GM10847 (cell line): Measurements from ENCODE around the gene PSD2.

Source experiments
- POLR2A ChIP-seq: IDR thresholded peaks from 2 replicates; pipeline ENCODE4 v1.6.1; 2011; ENCODE audit not compliant: insufficient read length; ENCODE audit errors: extremely low read depth

PSD2 gene

GRCh38 chr5:139760066-139761056 lies 35.2 kb upstream of the PSD2 start:
- TF ChIP-seq POLR2A, result no peak

GRCh38 chr5:139761057-139761450 lies 34.6 kb upstream of the PSD2 start:
- no peak for TF ChIP-seq POLR2A

DNA sequence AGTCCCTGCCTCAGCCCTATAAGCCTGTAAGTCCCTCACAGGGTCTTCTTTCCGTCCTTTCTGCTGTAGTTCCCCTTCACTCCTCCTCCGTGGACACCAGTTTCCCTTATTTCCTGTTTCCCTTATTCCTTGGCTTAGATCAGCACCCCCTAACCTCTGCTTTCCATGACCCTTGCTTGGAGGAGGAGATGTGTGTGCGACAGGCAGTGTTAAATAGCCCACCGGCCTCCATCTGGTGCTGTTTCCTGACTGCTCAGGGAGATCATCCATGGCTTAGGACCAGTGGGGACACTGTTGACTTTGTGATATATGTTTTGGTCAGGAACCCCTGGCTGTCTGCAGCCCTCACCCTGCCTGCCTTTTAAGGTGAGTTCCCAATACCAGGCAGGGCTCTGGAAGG lies 34.1 kb upstream of the PSD2 start:
- TF ChIP-seq POLR2A, result no peak

GRCh38 chr5:139762615-139763170 lies 32.9 kb upstream of the PSD2 start:
- no peak for TF ChIP-seq POLR2A

DNA sequence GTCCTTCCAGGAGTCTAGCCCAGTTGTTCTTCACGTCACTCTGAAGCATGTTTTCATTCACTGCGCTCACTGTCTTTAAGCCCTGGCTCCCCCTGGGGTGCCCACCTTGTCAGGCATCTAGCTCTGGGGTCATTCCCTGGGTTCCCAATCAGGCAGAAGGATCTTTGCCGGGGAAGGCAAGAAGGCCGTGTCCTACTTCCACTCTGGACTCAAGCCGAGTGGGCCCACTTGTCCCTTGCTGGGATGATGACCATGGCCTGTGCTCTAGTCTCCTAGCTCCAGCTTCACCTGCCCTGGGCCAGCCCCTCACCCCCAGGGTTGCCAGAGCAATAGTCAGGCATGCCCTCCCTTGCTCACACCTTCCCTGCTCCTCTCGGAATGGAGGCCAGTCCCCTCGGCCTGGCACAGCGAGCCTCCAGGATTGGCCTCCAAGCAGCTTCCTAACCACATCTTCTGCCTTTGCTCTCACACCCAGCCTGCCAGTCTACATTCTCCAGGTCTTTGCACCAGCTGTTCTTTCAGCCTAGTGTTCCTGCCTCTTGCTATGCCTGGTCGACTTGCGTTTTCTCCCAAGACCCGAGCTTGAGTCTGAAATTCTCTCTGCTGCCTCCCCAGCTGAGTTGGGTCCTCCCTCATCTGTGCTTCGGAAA lies 32.2 kb upstream of the PSD2 start:
- TF ChIP-seq POLR2A, result no peak

GRCh38 chr5:139763930-139764791 lies 31.4 kb upstream of the PSD2 start:
- TF ChIP-seq POLR2A, result no peak

DNA sequence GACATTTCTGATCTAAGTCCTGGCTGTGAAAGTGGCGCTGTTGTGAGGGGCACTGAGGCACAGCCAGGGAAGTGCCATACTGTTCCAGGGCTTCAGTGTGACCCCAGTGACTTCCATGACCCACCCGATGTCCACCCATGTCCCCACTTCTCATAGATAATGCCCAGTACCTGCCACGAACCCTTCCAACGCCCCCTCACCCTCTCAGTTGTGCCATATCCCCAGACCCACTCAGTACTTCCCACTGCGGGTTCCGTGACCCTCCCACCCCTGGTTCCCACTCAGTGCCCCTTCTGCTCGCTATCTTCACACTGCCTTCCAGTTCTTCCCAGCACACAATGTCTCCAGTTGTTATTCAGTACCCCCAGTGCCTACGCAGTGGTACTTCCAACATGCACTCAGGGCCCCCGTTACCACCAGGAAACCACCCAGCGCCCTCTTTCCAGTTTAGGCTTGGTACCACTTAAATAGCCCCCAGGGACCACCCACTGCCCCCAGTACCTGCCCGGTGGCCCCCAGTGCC lies 30.7 kb upstream of the PSD2 start:
- TF ChIP-seq POLR2A, result no peak

GRCh38 chr5:139765409-139766217 lies 30.0 kb upstream of the PSD2 start:
- no peak for TF ChIP-seq POLR2A

- no peak for TF ChIP-seq POLR2A
Measured at GRCh38 chr5:139767960-139768359, 27.6 kb upstream of the PSD2 start.

DNA sequence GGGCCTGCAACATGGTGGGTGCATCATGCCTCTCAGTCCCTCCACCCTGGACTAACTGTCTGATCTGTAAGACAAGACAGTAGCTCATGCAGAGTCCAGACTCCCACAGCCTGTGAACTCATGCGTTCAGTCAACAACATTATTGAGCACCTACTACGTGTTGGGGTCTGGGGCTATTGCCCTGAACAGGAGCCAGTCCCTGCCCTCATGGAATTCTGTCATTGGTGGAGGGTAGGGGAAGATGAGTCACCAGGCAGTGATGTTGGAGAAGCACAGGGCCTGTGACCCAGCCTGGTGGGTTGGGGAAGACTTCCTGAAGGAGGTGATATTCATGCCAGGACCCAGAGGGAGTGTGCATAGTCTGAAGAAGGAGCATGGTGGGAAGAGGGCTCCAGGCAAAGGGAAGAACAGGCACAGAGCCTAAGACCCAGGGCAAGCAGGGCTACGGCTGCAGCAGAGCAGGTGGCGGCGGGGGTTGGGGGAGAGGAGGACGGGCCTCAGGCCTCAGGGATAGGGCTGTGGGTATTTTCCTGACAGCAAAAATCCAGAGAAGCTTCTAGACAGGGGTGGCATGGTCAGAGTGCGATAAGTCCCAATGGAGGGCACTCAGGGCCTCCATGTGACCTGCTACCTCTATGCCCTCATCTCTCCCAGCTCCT lies 26.7 kb upstream of the PSD2 start:
- TF ChIP-seq POLR2A, result no peak

- no peak for TF ChIP-seq POLR2A
Measured at GRCh38 chr5:139769477-139769876, 26.1 kb upstream of the PSD2 start.

GRCh38 chr5:139770722-139771121 lies 24.9 kb upstream of the PSD2 start:
- TF ChIP-seq POLR2A, result no peak

- TF ChIP-seq POLR2A, result no peak
Measured at GRCh38 chr5:139772089-139772791, 23.4 kb upstream of the PSD2 start.
